GM23338 (cell line): Measurements from ENCODE around the gene LPP. TPM values are rescaled to one million over a fixed set of nuclear protein-coding genes. Genes with fewer than 3 reads are reported as not detected.

ENCODE experiments used
- ATAC-seq: fragments of 200-7000 bp; cut with Tn5 transposase; 3 replicates; pipeline ENCODE4 v1.9.1; 2020
- DNase-seq: peaks from one replicate; pipeline ENCODE4 v3.0.0-alpha.2; 2015; ENCODE audit warnings: low spot score
- H2AFZ ChIP-seq: fragments of 200-600 bp; sonication (generic); 2 replicates; pipeline ENCODE4 v1.8.0; 2016; ENCODE audit warnings: antibody characterized with exemption, mild to moderate bottlenecking, moderate library complexity
- H3F3A ChIP-seq: fragments of 200-600 bp; sonication (generic); replicated peaks from 2 replicates; pipeline ENCODE4 v1.8.0; 2017; ENCODE audit warnings: antibody characterized with exemption, mixed run types, low read depth
- H3K27ac ChIP-seq: fragments of 200-600 bp; sonication (generic); 2 replicates; pipeline ENCODE4 v1.6.1; 2016; ENCODE audit warnings: low read depth
- H3K27me3 ChIP-seq: fragments of 200-600 bp; sonication (generic); 2 replicates; pipeline ENCODE4 v1.8.0; 2016; ENCODE audit warnings: mild to moderate bottlenecking, mixed run types, moderate library complexity; ENCODE audit not compliant: insufficient read depth
- H3K36me3 ChIP-seq: fragments of 200-600 bp; sonication (generic); 2 replicates; pipeline ENCODE4 v1.8.0; 2016; ENCODE audit warnings: mild to moderate bottlenecking; ENCODE audit not compliant: insufficient read depth
- H3K4me1 ChIP-seq: fragments of 200-600 bp; sonication (generic); 2 replicates; pipeline ENCODE4 v1.8.0; 2016; ENCODE audit warnings: mild to moderate bottlenecking, moderate library complexity; ENCODE audit not compliant: insufficient read depth
- H3K4me2 ChIP-seq: fragments of 200-600 bp; sonication (generic); 2 replicates; pipeline ENCODE4 v1.7.1; 2017; ENCODE audit warnings: mixed run types
- H3K4me3 ChIP-seq: fragments of 200-600 bp; sonication (generic); 2 replicates; pipeline ENCODE4 v1.6.1; 2016; ENCODE audit warnings: mixed run types
- H3K79me2 ChIP-seq: fragments of 200-600 bp; sonication (generic); replicated peaks from 2 replicates; pipeline ENCODE4 v1.8.0; 2017; ENCODE audit warnings: mild to moderate bottlenecking; ENCODE audit not compliant: insufficient read depth
- H3K9me2 ChIP-seq: fragments of 200-600 bp; sonication (generic); 2 replicates; pipeline ENCODE4 v1.8.0; 2017; ENCODE audit not compliant: insufficient read depth
- H4K20me1 ChIP-seq: fragments of 200-600 bp; sonication (generic); replicated peaks from 2 replicates; pipeline ENCODE4 v1.8.0; 2017; ENCODE audit warnings: mild to moderate bottlenecking; ENCODE audit not compliant: insufficient read depth
- H3K27ac Mint-ChIP-seq: 2 replicates; pipeline ENCODE4 v1.8.0; 2020; ENCODE audit warnings: inconsistent platforms, mild to moderate bottlenecking, moderate library complexity, mixed read lengths
- H3K27me3 Mint-ChIP-seq: 3 replicates; pipeline ENCODE4 v1.8.0; 2022; ENCODE audit warnings: low read depth, mild to moderate bottlenecking, moderate library complexity, mixed read lengths, inconsistent platforms; ENCODE audit not compliant: insufficient read depth, poor library complexity
- H3K36me3 Mint-ChIP-seq: 3 replicates; pipeline ENCODE4 v1.8.0; 2021; ENCODE audit warnings: low read depth, mild to moderate bottlenecking, inconsistent platforms, moderate library complexity, mixed read lengths
- H3K4me1 Mint-ChIP-seq: 3 replicates; pipeline ENCODE4 v1.8.0; 2020; ENCODE audit warnings: mild to moderate bottlenecking, inconsistent platforms, mixed read lengths
- H3K4me3 Mint-ChIP-seq: 3 replicates; pipeline ENCODE4 v1.8.0; 2021; ENCODE audit warnings: moderate library complexity, mild to moderate bottlenecking, inconsistent platforms, mixed read lengths
- H3K9me3 Mint-ChIP-seq: 3 replicates; pipeline ENCODE4 v1.8.0; 2020; ENCODE audit warnings: moderate library complexity, mild to moderate bottlenecking, inconsistent platforms, mixed read lengths
- ETS1 ChIP-seq: IDR thresholded peaks from 2 replicates; pipeline ENCODE4 v1.6.1; 2016; ENCODE audit warnings: antibody characterized with exemption
- EZH2 ChIP-seq: fragments of 200-600 bp; sonication (generic); IDR thresholded peaks from one replicate; pipeline ENCODE4 v1.8.0; 2017; ENCODE audit warnings: antibody characterized with exemption, mild to moderate bottlenecking, low read depth; ENCODE audit not compliant: unreplicated experiment
- EZH2phosphoT487 ChIP-seq: fragments of 200-600 bp; sonication (generic); IDR thresholded peaks from one replicate; pipeline ENCODE4 v1.8.1; 2018; ENCODE audit warnings: antibody characterized with exemption; ENCODE audit not compliant: unreplicated experiment
- NANOG ChIP-seq: IDR thresholded peaks from 2 replicates; pipeline ENCODE4 v1.6.1; 2016; ENCODE audit warnings: antibody characterized with exemption, borderline replicate concordance
- STAT1 ChIP-seq: IDR thresholded peaks from one replicate; pipeline ENCODE4 v1.6.1; 2016; ENCODE audit warnings: antibody characterized with exemption; ENCODE audit not compliant: unreplicated experiment
- ZNF114 ChIP-seq: fragments of 250-450 bp; sonication (Bioruptor Pico); IDR thresholded peaks from 2 replicates; pipeline ENCODE4 v1.5.0; 2020; ENCODE audit warnings: mild to moderate bottlenecking, moderate library complexity
- ZNF331 ChIP-seq: fragments of 250-450 bp; sonication (Bioruptor Pico); IDR thresholded peaks from 2 replicates; pipeline ENCODE4 v1.5.0; 2020; ENCODE audit warnings: low read depth, mild to moderate bottlenecking, moderate library complexity
- polyA plus RNA-seq: library from polyadenylated mRNA; unstranded; fragments of >200 nt; fragmentation: Nextera tagmentation; extraction: Ambion mirVana; gene quantifications from 2 replicates; pipeline ENCODE4 v1.2.1, GENCODE V29; 2016
- total RNA-seq: library from RNA; depleted of rRNA; stranded (reverse); fragments of >200 nt; shearing (Covaris generic); gene quantifications from 2 replicates; pipeline ENCODE4 v1.2.3, GENCODE V29; 2014
- TF ChIP-seq, protein P1 (sequence below): fragments of 250-450 bp; sonication (Bioruptor Pico); IDR thresholded peaks from 2 replicates; pipeline ENCODE4 v1.5.0; 2020; ENCODE audit warnings: mild to moderate bottlenecking, moderate library complexity

LPP gene
- total and polyA plus RNA-seq, 2 experiments from 2014 or later, result 23.0 to 35.2 TPM

- no peaks in the 10 kb centered on the region for H3F3A ChIP-seq
- no peaks in the 10 kb centered on the region for H4K20me1 ChIP-seq
- H3K4me2 ChIP-seq, result peak overlapping the region; percentile 42; the same call in 1 of the 2 replicates
- H3K4me1 ChIP-seq, result peaks cover 72% of the 10 kb centered on the region
- Mint-ChIP-seq H3K9me3 (no peaks in the 10 kb centered on the region), H3K4me3 (no peak overlapping the region), H3K27me3 (peaks cover 3% of the 10 kb centered on the region), H3K36me3 (no peaks in the 10 kb centered on the region), H3K27ac (no peak overlapping the region), H3K4me1 (peaks cover 32% of the 10 kb centered on the region)
- H3K9me2 ChIP-seq, result peaks cover 9% of the 10 kb centered on the region; the same call in 1 of the 2 replicates
- no peak overlapping the region for H2AFZ ChIP-seq
- TF ChIP-seq EZH2, result no peak
- TF ChIP-seq ZNF114 (CRISPR knock-in tag), result no peak
- ATAC-seq (no peak), DNase-seq (no peak)
- no peaks in the 10 kb centered on the region for H3K27me3 ChIP-seq
- no peaks in the 10 kb centered on the region; the same call in 1 of the 2 replicates for H3K79me2 ChIP-seq
- 0 out of 2 replicates have a peak overlapping the region, but pooled peaks have one; percentile 46 for H3K27ac ChIP-seq
- H3K4me3 ChIP-seq, result no peak overlapping the region
- H3K36me3 ChIP-seq, result no peaks in the 10 kb centered on the region
Measured at GRCh38 chr3:188266562-188267274, 112.8 kb downstream of the LPP start.

- Histone ChIP-seq H3K4me3 (no peak overlapping the region), H3K4me1 (peaks cover 68% of the 10 kb centered on the region), H3K79me2 (no peaks in the 10 kb centered on the region; the same call in 1 of the 2 replicates), H3K4me2 (peak overlapping the region; percentile 42; the same call in 1 of the 2 replicates), H2AFZ (no peak overlapping the region), H3F3A (no peaks in the 10 kb centered on the region), H3K27ac (peak overlapping the region; percentile 81), H3K9me2 (peaks cover 9% of the 10 kb centered on the region; the same call in 1 of the 2 replicates), H3K36me3 (no peaks in the 10 kb centered on the region), H4K20me1 (no peaks in the 10 kb centered on the region), H3K27me3 (no peaks in the 10 kb centered on the region)
- Mint-ChIP-seq H3K27ac (peak overlapping the region; percentile 72), H3K36me3 (no peaks in the 10 kb centered on the region), H3K4me1 (peaks cover 33% of the 10 kb centered on the region), H3K27me3 (peaks cover 3% of the 10 kb centered on the region), H3K9me3 (no peaks in the 10 kb centered on the region), H3K4me3 (no peak overlapping the region)
- peak; percentile 45 for ATAC-seq
- TF ChIP-seq STAT1, result no peak
- no peak for TF ChIP-seq NANOG
- no peak for TF ChIP-seq ETS1
- TF ChIP-seq EZH2, result no peak
- TF ChIP-seq EZH2phosphoT487, result no peak
- TF ChIP-seq, protein P1, sequence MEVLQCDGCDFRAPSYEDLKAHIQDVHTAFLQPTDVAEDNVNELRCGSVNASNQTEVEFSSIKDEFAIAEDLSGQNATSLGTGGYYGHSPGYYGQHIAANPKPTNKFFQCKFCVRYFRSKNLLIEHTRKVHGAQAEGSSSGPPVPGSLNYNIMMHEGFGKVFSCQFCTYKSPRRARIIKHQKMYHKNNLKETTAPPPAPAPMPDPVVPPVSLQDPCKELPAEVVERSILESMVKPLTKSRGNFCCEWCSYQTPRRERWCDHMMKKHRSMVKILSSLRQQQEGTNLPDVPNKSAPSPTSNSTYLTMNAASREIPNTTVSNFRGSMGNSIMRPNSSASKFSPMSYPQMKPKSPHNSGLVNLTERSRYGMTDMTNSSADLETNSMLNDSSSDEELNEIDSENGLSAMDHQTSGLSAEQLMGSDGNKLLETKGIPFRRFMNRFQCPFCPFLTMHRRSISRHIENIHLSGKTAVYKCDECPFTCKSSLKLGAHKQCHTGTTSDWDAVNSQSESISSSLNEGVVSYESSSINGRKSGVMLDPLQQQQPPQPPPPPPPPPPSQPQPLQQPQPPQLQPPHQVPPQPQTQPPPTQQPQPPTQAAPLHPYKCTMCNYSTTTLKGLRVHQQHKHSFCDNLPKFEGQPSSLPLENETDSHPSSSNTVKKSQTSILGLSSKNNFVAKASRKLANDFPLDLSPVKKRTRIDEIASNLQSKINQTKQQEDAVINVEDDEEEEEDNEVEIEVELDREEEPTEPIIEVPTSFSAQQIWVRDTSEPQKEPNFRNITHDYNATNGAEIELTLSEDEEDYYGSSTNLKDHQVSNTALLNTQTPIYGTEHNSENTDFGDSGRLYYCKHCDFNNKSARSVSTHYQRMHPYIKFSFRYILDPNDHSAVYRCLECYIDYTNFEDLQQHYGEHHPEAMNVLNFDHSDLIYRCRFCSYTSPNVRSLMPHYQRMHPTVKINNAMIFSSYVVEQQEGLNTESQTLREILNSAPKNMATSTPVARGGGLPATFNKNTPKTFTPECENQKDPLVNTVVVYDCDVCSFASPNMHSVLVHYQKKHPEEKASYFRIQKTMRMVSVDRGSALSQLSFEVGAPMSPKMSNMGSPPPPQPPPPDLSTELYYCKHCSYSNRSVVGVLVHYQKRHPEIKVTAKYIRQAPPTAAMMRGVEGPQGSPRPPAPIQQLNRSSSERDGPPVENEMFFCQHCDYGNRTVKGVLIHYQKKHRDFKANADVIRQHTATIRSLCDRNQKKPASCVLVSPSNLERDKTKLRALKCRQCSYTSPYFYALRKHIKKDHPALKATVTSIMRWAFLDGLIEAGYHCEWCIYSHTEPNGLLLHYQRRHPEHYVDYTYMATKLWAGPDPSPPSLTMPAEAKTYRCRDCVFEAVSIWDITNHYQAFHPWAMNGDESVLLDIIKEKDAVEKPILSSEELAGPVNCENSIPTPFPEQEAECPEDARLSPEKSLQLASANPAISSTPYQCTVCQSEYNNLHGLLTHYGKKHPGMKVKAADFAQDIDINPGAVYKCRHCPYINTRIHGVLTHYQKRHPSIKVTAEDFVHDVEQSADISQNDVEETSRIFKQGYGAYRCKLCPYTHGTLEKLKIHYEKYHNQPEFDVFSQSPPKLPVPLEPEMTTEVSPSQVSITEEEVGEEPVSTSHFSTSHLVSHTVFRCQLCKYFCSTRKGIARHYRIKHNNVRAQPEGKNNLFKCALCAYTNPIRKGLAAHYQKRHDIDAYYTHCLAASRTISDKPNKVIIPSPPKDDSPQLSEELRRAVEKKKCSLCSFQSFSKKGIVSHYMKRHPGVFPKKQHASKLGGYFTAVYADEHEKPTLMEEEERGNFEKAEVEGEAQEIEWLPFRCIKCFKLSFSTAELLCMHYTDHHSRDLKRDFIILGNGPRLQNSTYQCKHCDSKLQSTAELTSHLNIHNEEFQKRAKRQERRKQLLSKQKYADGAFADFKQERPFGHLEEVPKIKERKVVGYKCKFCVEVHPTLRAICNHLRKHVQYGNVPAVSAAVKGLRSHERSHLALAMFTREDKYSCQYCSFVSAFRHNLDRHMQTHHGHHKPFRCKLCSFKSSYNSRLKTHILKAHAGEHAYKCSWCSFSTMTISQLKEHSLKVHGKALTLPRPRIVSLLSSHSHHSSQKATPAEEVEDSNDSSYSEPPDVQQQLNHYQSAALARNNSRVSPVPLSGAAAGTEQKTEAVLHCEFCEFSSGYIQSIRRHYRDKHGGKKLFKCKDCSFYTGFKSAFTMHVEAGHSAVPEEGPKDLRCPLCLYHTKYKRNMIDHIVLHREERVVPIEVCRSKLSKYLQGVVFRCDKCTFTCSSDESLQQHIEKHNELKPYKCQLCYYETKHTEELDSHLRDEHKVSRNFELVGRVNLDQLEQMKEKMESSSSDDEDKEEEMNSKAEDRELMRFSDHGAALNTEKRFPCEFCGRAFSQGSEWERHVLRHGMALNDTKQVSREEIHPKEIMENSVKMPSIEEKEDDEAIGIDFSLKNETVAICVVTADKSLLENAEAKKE (CRISPR knock-in tag), result no peak
- TF ChIP-seq ZNF331 (CRISPR knock-in tag), result no peak
- peak; percentile 71 for DNase-seq
Measured at GRCh38 chr3:188267790-188268335, 113.9 kb downstream of the LPP start.
